Nephron (organoid): ENCODE data around the gene MRM3.

ENCODE experiments used
- H3K27ac Mint-ChIP-seq, 3 experiments: 2 replicates each; pipeline ENCODE4 v1.8.0; 2020; ENCODE audit warnings: mixed read lengths in 3 of 3, mild to moderate bottlenecking in 2 of 3, moderate library complexity in 1 of 3
- H3K27me3 Mint-ChIP-seq: 2 replicates; pipeline ENCODE4 v1.8.0; 2021; ENCODE audit warnings: low read depth, mild to moderate bottlenecking, moderate library complexity, mixed read lengths
- H3K36me3 Mint-ChIP-seq: 2 replicates; pipeline ENCODE4 v1.8.0; 2020; ENCODE audit warnings: low read depth, mixed read lengths
- H3K4me1 Mint-ChIP-seq: 2 replicates; pipeline ENCODE4 v1.8.0; 2020; ENCODE audit warnings: mixed read lengths
- H3K4me3 Mint-ChIP-seq, 3 experiments: 2 replicates each; pipeline ENCODE4 v1.8.0; 2020; ENCODE audit warnings: mild to moderate bottlenecking in 3 of 3, mixed read lengths in 3 of 3, moderate library complexity in 2 of 3
- H3K9me3 Mint-ChIP-seq: 2 replicates; pipeline ENCODE4 v1.8.0; 2020; ENCODE audit warnings: mixed read lengths
- CTCF ChIP-seq, 3 experiments: fragments of 200-600 bp; sonication (generic); IDR thresholded peaks; one replicate each; pipeline ENCODE4 v1.5.0; 2021; ENCODE audit warnings: antibody characterized with exemption in 3 of 3; ENCODE audit not compliant: unreplicated experiment in 3 of 3

The MRM3 gene

DNA sequence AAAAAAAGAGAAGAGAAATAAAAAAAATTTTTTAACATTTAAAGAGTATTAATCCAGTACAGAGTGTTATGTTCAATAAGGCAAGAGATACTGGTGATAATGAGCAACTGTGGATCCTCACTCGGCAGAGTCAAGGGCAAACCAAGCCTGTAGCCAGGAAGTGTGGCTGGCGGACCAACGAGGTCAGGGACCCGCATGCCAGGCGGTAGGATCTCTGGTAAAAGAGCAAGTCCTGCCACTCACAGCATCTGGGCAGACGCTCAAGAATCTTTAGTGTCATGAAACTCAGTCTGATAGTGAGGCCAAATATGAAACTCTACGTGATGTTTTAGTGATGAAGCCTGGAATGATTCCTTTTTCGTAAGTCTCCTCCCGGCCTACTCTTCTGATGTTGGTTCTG lies 21.8 kb upstream of the MRM3 start:
- Mint-ChIP-seq H3K4me3 (no peak overlapping the region), H3K9me3 (no peaks in the 10 kb centered on the region), H3K27ac (no peak overlapping the region), H3K36me3 (peaks cover 66% of the 10 kb centered on the region), H3K4me1 (no peaks in the 10 kb centered on the region), H3K27me3 (no peaks in the 10 kb centered on the region)
- no peak for TF ChIP-seq CTCF (IDR thresholded peaks at IDR 0.05; ENCODE audit: unreplicated experiment in 3 of 3)

GRCh38 chr17:767076-767475 lies 15.1 kb upstream of the MRM3 start:
- Mint-ChIP-seq H3K27me3 (no peaks in the 10 kb centered on the region), H3K4me3 (no peak overlapping the region), H3K36me3 (peaks cover 64% of the 10 kb centered on the region), H3K9me3 (no peaks in the 10 kb centered on the region), H3K27ac (no peak overlapping the region), H3K4me1 (peaks cover 21% of the 10 kb centered on the region)
- no peak for TF ChIP-seq CTCF (IDR thresholded peaks at IDR 0.05; ENCODE audit: unreplicated experiment in 3 of 3)

DNA sequence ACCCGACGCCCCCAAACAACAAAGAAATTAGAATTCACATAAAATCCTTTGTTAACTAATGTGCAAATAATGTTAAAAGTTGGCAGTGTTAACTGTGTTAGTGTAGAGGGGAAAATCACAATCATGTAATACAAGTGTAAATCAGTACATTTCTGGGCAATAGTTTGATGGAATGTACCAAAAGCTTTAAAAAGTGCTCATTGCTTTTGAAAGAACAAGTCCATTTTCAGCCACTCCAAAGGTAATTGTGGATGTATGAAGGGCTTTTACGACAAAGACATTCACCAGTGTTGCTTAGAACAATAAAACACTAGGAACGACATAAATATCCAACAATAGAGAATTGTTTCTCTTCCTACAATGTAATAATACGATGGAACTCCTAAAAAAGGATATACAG lies 9.1 kb upstream of the MRM3 start:
- H3K9me3 Mint-ChIP-seq, result no peaks in the 10 kb centered on the region
- no peak overlapping the region for H3K4me3 Mint-ChIP-seq
- H3K36me3 Mint-ChIP-seq, result peaks cover 77% of the 10 kb centered on the region
- no peak for TF ChIP-seq CTCF (IDR thresholded peaks at IDR 0.05; ENCODE audit: unreplicated experiment in 3 of 3)
- peaks cover 16% of the 10 kb centered on the region for H3K4me1 Mint-ChIP-seq
- H3K27ac Mint-ChIP-seq, result no peak overlapping the region
- H3K27me3 Mint-ChIP-seq, result no peaks in the 10 kb centered on the region

DNA sequence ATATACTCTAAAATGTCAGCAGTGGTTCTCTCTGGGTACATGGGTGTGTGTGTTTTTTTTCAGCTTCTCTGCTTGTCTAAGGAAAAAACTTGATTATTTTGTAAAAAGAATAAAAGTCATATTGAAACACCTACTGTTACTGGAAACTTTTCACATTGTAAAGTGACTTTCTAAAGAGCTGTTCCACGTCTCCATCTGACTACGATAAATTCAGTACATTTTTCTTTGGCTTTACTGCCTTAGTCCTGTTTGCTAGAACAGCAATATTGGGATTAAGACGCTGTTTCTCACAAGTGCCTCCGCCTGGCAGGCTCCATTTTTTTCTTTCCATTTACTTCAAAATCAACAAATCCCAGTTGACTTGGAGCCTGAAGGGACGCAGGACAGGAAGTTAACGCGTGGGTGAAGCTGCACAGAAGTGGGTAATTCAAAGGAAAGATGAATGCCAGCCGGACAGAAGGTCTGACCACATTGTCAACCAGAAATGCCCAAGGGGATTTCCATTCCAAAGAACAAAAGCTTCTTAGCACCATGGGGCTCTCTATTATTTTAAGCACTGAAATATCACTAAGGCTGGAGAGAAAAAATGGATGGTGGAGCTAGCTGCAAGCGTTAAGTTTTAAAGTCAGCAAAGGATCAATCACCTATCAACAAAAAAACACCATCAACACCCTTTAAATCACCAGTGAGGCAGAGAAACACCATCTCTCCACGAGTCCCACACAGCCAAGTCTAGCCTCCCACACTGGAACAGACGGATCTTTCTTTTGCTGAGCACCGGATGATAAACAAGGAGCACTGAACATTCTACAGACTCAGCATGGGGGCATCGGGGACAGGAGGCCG lies 8.5 kb upstream of the MRM3 start:
- H3K27ac Mint-ChIP-seq, result peak overlapping the region in 1 of 3 experiments; percentile 51
- no peaks in the 10 kb centered on the region for H3K9me3 Mint-ChIP-seq
- TF ChIP-seq CTCF (IDR thresholded peaks at IDR 0.05; ENCODE audit: unreplicated experiment in 3 of 3), result no peak
- no peak overlapping the region for H3K4me3 Mint-ChIP-seq
- H3K36me3 Mint-ChIP-seq, result peaks cover 79% of the 10 kb centered on the region
- peaks cover 16% of the 10 kb centered on the region for H3K4me1 Mint-ChIP-seq
- no peaks in the 10 kb centered on the region for H3K27me3 Mint-ChIP-seq

DNA sequence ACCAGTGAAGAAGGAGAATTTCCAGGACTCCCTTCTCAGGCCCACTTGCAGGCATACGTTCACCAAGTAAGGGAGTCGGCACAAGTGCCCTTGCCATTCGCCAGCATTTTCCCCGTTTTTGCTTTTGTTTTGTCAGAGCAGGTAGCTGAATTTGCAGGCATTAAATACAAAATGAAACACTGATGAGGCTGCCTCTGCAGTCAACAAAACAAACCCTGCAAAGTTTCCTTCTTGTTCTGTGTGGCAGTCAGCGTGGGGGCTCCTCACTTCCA lies 7.9 kb upstream of the MRM3 start:
- Mint-ChIP-seq H3K9me3 (no peaks in the 10 kb centered on the region), H3K27me3 (no peaks in the 10 kb centered on the region), H3K4me1 (peaks cover 11% of the 10 kb centered on the region), H3K27ac (peak overlapping the region in 1 of 3 experiments; percentile 51), H3K36me3 (peaks cover 74% of the 10 kb centered on the region), H3K4me3 (no peak overlapping the region)
- TF ChIP-seq CTCF (IDR thresholded peaks at IDR 0.05; ENCODE audit: unreplicated experiment in 3 of 3), result no peak

DNA sequence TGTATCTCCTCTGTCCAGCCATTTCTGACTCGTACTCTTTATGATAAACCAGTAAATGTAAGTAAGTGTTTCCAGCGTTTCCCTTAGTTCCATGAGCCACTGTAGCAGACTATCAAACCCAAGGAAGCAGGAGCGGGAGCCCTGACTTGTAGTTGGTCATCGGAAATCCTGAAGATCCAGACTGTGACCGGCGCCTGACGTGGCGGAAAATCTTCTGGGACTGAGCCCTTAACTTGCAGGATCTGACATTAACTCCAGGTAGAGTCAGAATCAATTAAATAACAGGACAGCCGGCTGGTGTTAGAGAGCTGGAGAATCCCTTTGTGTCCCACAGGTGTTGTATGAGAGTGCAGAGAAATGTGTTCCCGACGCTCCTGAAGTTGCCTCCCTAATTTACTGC lies 4.1 kb upstream of the MRM3 start:
- Mint-ChIP-seq H3K27me3 (no peaks in the 10 kb centered on the region), H3K4me3 (no peak overlapping the region), H3K9me3 (no peaks in the 10 kb centered on the region), H3K27ac (no peak overlapping the region), H3K36me3 (peaks cover 48% of the 10 kb centered on the region), H3K4me1 (peaks cover 16% of the 10 kb centered on the region)
- no peak for TF ChIP-seq CTCF (IDR thresholded peaks at IDR 0.05; ENCODE audit: unreplicated experiment in 3 of 3)
